ENCODE measurements around the gene PTAFR. TPM values are rescaled to one million over a fixed set of nuclear protein-coding genes. Genes with fewer than 3 reads are reported as not detected.

Gene PTAFR
- total RNA-seq, 1 experiment from 2014 or later: 1.3 TPM

DNA sequence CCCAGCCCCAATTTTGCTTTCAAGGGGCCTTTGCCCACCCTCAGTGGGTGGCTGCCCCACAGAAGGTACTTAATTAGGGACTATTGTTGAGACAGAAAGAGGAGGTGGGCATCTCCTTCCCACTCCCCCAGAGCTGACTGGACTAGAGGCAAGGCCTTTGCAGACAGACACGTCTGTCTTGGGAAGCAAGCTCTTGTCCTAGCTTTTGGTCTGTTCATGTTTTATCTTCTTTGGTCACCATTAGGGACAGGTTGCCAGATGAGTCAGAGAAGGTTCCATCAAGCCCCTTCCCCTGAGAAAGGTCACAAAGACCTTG lies 27.7 kb downstream of the PTAFR start:
- no peak overlapping the region for H3K4me2 ChIP-seq (ENCODE audit: low read length)
- ChIA-PET RAD21 (ENCODE audit: low non-redundant PET in 1 of 2, low total read pairs in 2 of 2, uncharacterized antibody in 2 of 2, unreplicated experiment in 2 of 2) (no interaction called here), CTCF (no interaction called here), POLR2A (no interaction called here)
- no peak overlapping the region for H3K4me3 ChIP-seq (replicated peaks in 1 of 2; ENCODE audit: low read depth in 1 of 2, low read length in 2 of 2)
- H3K27me3 ChIP-seq (ENCODE audit: insufficient read depth, low read length): no peaks in the 10 kb centered on the region
- no peaks in the 10 kb centered on the region for H3K9me3 ChIP-seq (ENCODE audit: control insufficient read depth in 1 of 2, insufficient read depth in 1 of 2, low read depth in 1 of 2, low read length in 2 of 2)
- DNase-seq (ENCODE audit: low read depth, low spot score): no peak
- BruUV-seq (replicated peaks): no TSS peak
- intact Hi-C loops (cut with micrococcal nuclease): no loop called here
- H3K79me2 ChIP-seq (ENCODE audit: insufficient read depth, low read length): no peaks in the 10 kb centered on the region
- no peak for ATAC-seq
- no peaks in the 10 kb centered on the region for H4K20me1 ChIP-seq (ENCODE audit: insufficient read depth)
- TF ChIP-seq ZNF274 (IDR thresholded peaks at IDR 0.05; ENCODE audit: low read depth, low read length): no peak
- no peak for TF ChIP-seq SIN3A (IDR thresholded peaks at IDR 0.05; ENCODE audit: low read depth)
- no peak overlapping the region for H3K27ac ChIP-seq (ENCODE audit: low read depth, low read length)
- peaks cover 4 to 17% of the 10 kb centered on the region in 2 experiments for H3K4me1 ChIP-seq (ENCODE audit: control insufficient read depth in 1 of 2, insufficient read depth in 2 of 2, low read length in 2 of 2)
- H2AFZ ChIP-seq (ENCODE audit: low read depth, low read length, poor library complexity, severe bottlenecking): no peak overlapping the region
- no peaks in the 10 kb centered on the region for H3K9me2 ChIP-seq (ENCODE audit: insufficient read depth)
- H3K36me3 ChIP-seq (ENCODE audit: control insufficient read depth in 1 of 2, insufficient read depth in 2 of 2, low read length in 2 of 2): no peaks in the 10 kb centered on the region
- no peak overlapping the region for H3K9ac ChIP-seq (ENCODE audit: low read length)

DNA sequence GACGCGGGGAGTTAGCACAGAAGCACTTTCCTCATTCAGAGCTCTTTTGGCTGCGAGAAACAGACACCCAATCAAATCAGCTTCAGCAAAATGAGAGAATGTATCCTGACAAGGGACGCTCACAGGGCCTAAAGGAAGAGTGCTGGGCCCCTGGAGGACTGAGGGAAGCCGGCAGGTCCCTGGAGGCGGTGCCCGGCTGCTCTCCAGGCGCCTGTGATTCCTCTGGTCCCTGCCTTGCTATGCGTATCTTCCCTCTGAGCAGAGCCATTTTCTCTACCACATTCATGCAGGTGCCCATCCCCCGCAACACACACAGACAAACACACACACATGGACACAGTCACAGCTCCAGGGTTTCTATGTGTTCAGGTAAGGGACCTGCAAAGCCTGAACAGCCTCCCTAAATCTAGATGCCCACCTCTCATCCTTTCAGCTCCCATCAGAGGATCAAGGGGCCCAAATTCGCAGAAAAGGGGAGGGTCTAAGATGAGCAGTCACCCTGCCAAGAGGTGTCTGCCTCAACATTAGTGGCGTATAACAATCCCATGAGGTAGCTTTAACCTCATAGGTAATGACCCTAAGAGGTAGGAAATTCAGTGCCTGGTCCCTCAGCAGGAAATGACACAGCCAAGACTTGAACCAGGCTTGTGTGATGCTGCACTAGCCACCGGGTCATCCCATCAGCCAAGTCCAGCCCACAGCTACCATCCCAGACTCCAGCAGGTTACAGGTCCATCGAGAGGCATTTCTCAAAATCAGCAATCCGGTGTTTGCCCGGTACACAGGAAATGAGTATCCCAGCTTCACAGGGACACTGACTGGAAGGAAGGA lies 29.0 kb downstream of the PTAFR start:
- CTCF ChIA-PET: no interaction called here
- Histone ChIP-seq H3K9me2 (ENCODE audit: insufficient read depth) (no peaks in the 10 kb centered on the region), H3K79me2 (ENCODE audit: insufficient read depth, low read length) (no peaks in the 10 kb centered on the region), H3K36me3 (ENCODE audit: control insufficient read depth in 1 of 2, insufficient read depth in 2 of 2, low read length in 2 of 2) (no peaks in the 10 kb centered on the region), H3K4me1 (ENCODE audit: control insufficient read depth in 1 of 2, insufficient read depth in 2 of 2, low read length in 2 of 2) (peaks cover 0 to 8% of the 10 kb centered on the region in 2 experiments; a peak in 2 of 4 replicates), H3K9ac (ENCODE audit: low read length) (no peak overlapping the region), H3K9me3 (ENCODE audit: control insufficient read depth in 1 of 2, insufficient read depth in 1 of 2, low read depth in 1 of 2, low read length in 2 of 2) (no peaks in the 10 kb centered on the region), H3K27me3 (ENCODE audit: insufficient read depth, low read length) (no peaks in the 10 kb centered on the region), H2AFZ (ENCODE audit: low read depth, low read length, poor library complexity, severe bottlenecking) (no peak overlapping the region), H3K4me3 (replicated peaks in 1 of 2; ENCODE audit: low read depth in 1 of 2, low read length in 2 of 2) (no peak overlapping the region), H3K4me2 (ENCODE audit: low read length) (no peak overlapping the region), H4K20me1 (ENCODE audit: insufficient read depth) (no peaks in the 10 kb centered on the region), H3K27ac (ENCODE audit: low read depth, low read length) (no peak overlapping the region)
- intact Hi-C loops (cut with micrococcal nuclease): no loop called here
- no TSS peak for BruUV-seq (replicated peaks)
- RAD21 ChIA-PET (ENCODE audit: low non-redundant PET in 1 of 2, low total read pairs in 2 of 2, uncharacterized antibody in 2 of 2, unreplicated experiment in 2 of 2): no interaction called here
- ATAC-seq (no peak), DNase-seq (ENCODE audit: low read depth, low spot score) (no peak)
- POLR2A ChIA-PET: no interaction called here
- TF ChIP-seq RAD21 (IDR thresholded peaks at IDR 0.05; ENCODE audit: low read depth) (no peak), SP1 (IDR thresholded peaks at IDR 0.05; ENCODE audit: low read depth) (no peak), ZFX (IDR thresholded peaks at IDR 0.05) (no peak), EZH2phosphoT487 (IDR thresholded peaks at IDR 0.05; ENCODE audit: borderline replicate concordance) (no peak), ZNF274 (IDR thresholded peaks at IDR 0.05; ENCODE audit: low read depth, low read length) (no peak), TCF7L2 (IDR thresholded peaks at IDR 0.05; ENCODE audit: borderline replicate concordance, extremely low read depth, insufficient read depth, insufficient read length) (no peak), CEBPB (IDR thresholded peaks at IDR 0.05; ENCODE audit: low read depth) (no peak), JUND (IDR thresholded peaks at IDR 0.05) (no peak)
- TF ChIP-seq, protein P1, sequence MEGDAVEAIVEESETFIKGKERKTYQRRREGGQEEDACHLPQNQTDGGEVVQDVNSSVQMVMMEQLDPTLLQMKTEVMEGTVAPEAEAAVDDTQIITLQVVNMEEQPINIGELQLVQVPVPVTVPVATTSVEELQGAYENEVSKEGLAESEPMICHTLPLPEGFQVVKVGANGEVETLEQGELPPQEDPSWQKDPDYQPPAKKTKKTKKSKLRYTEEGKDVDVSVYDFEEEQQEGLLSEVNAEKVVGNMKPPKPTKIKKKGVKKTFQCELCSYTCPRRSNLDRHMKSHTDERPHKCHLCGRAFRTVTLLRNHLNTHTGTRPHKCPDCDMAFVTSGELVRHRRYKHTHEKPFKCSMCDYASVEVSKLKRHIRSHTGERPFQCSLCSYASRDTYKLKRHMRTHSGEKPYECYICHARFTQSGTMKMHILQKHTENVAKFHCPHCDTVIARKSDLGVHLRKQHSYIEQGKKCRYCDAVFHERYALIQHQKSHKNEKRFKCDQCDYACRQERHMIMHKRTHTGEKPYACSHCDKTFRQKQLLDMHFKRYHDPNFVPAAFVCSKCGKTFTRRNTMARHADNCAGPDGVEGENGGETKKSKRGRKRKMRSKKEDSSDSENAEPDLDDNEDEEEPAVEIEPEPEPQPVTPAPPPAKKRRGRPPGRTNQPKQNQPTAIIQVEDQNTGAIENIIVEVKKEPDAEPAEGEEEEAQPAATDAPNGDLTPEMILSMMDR (IDR thresholded peaks at IDR 0.05 in 2 of 3, conservative IDR thresholded peaks at IDR 0.05 in 1 of 3; ENCODE audit: borderline replicate concordance in 1 of 3, insufficient read depth in 1 of 3, low read depth in 2 of 3, low read length in 2 of 3): no peak
- TF ChIP-seq, protein P2, sequence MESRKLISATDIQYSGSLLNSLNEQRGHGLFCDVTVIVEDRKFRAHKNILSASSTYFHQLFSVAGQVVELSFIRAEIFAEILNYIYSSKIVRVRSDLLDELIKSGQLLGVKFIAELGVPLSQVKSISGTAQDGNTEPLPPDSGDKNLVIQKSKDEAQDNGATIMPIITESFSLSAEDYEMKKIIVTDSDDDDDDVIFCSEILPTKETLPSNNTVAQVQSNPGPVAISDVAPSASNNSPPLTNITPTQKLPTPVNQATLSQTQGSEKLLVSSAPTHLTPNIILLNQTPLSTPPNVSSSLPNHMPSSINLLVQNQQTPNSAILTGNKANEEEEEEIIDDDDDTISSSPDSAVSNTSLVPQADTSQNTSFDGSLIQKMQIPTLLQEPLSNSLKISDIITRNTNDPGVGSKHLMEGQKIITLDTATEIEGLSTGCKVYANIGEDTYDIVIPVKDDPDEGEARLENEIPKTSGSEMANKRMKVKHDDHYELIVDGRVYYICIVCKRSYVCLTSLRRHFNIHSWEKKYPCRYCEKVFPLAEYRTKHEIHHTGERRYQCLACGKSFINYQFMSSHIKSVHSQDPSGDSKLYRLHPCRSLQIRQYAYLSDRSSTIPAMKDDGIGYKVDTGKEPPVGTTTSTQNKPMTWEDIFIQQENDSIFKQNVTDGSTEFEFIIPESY (IDR thresholded peaks at IDR 0.05; ENCODE audit: extremely low read depth, insufficient replicate concordance, low read length): no peak
- TF ChIP-seq, protein P3, sequence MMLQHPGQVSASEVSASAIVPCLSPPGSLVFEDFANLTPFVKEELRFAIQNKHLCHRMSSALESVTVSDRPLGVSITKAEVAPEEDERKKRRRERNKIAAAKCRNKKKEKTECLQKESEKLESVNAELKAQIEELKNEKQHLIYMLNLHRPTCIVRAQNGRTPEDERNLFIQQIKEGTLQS (IDR thresholded peaks at IDR 0.05): no peak

All from HCT116 (cell line).